Cardiac muscle cell (in vitro differentiated cells and primary cell): Measurements from ENCODE around the gene MYRFL. TPM values are rescaled to one million over a fixed set of nuclear protein-coding genes. Genes with fewer than 3 reads are reported as not detected.
"Not testable (repeated sequence)": the region's sequence is repeated elsewhere in the genome, so short reads cannot be mapped to it uniquely, and the experiment has no call there.

Experiments
- DNase-seq, 2 donors: peaks; one replicate each; pipeline versions ENCODE4 v3.0.0 to v3.0.0-alpha.2; 2010 to 2017; ENCODE audit warnings: low read depth in 1 of 2, low spot score in 1 of 2
- H3K27ac ChIP-seq: fragments of 200-600 bp; sonication (generic); 2 replicates; pipeline ENCODE4 v1.5.1; 2016
- H3K27me3 ChIP-seq: fragments of 200-600 bp; sonication (generic); 2 replicates; pipeline ENCODE4 v1.6.0; 2016; ENCODE audit warnings: control low read depth
- H3K36me3 ChIP-seq: fragments of 200-600 bp; sonication (generic); 2 replicates; pipeline ENCODE4 v1.5.1; 2016; ENCODE audit warnings: control low read depth
- H3K4me1 ChIP-seq: fragments of 200-600 bp; sonication (generic); 2 replicates; pipeline ENCODE4 v1.8.1; 2017; ENCODE audit warnings: low read depth, mild to moderate bottlenecking, mixed run types
- H3K4me3 ChIP-seq: fragments of 200-600 bp; sonication (generic); 2 replicates; pipeline ENCODE4 v1.5.1; 2016; ENCODE audit warnings: mild to moderate bottlenecking
- H3K9me3 ChIP-seq: fragments of 200-600 bp; sonication (generic); 2 replicates; pipeline ENCODE4 v1.5.1; 2017; ENCODE audit warnings: low read depth, mild to moderate bottlenecking, control low read depth
- polyA plus RNA-seq: library from polyadenylated mRNA; unstranded; fragments of >200 nt; fragmentation: Nextera tagmentation; extraction: Ambion mirVana; gene quantifications from 2 replicates; pipeline ENCODE4 v1.2.1, GENCODE V29; 2016
- total RNA-seq: library from RNA; depleted of rRNA; stranded (reverse); fragments of >200 nt; gene quantifications from 2 replicates; pipeline ENCODE4 v1.2.3, GENCODE V29; 2016
- TF ChIP-seq, protein P1 (sequence below): IDR thresholded peaks from 2 replicates; pipeline ENCODE4 v1.5.1; 2012; ENCODE audit warnings: low read depth, mild to moderate bottlenecking, low read length

MYRFL gene
- total and polyA plus RNA-seq, 2 experiments from 2014 or later: 2.2 to 3.5 TPM

GRCh38 chr12:69991690-69992288 is 166.8 kb downstream of the MYRFL start:
- TF ChIP-seq, protein P1, sequence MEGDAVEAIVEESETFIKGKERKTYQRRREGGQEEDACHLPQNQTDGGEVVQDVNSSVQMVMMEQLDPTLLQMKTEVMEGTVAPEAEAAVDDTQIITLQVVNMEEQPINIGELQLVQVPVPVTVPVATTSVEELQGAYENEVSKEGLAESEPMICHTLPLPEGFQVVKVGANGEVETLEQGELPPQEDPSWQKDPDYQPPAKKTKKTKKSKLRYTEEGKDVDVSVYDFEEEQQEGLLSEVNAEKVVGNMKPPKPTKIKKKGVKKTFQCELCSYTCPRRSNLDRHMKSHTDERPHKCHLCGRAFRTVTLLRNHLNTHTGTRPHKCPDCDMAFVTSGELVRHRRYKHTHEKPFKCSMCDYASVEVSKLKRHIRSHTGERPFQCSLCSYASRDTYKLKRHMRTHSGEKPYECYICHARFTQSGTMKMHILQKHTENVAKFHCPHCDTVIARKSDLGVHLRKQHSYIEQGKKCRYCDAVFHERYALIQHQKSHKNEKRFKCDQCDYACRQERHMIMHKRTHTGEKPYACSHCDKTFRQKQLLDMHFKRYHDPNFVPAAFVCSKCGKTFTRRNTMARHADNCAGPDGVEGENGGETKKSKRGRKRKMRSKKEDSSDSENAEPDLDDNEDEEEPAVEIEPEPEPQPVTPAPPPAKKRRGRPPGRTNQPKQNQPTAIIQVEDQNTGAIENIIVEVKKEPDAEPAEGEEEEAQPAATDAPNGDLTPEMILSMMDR: no peak
- no peaks in the 10 kb centered on the region for H3K36me3 ChIP-seq
- DNase-seq: no peak
- H3K4me1 ChIP-seq: peaks cover 13% of the 10 kb centered on the region
- no peaks in the 10 kb centered on the region for H3K9me3 ChIP-seq
- no peak overlapping the region for H3K4me3 ChIP-seq
- H3K27me3 ChIP-seq: no peaks in the 10 kb centered on the region
- no peak overlapping the region for H3K27ac ChIP-seq

- no peak overlapping the region for H3K4me3 ChIP-seq
- no peaks in the 10 kb centered on the region for H3K27me3 ChIP-seq
- peaks cover under 1% of the 10 kb centered on the region for H3K4me1 ChIP-seq
- TF ChIP-seq, protein P1: no peak
- H3K36me3 ChIP-seq: no peaks in the 10 kb centered on the region
- no peak overlapping the region for H3K27ac ChIP-seq
- DNase-seq: no peak
- H3K9me3 ChIP-seq: no peaks in the 10 kb centered on the region
These were observed 168.4 kb downstream of the MYRFL start for GRCh38 chr12:69993433-69993832.

- not testable (repeated sequence) for H3K4me3 ChIP-seq, H3K4me1 ChIP-seq, H3K9me3 ChIP-seq, DNase-seq, H3K27me3 ChIP-seq, H3K36me3 ChIP-seq, H3K27ac ChIP-seq
These were observed 169.1 kb downstream of the MYRFL start for GRCh38 chr12:69994086-69994485.

GRCh38 chr12:69994724-69995173 is 169.7 kb downstream of the MYRFL start:
- Histone ChIP-seq H3K4me3 (no peak overlapping the region), H3K36me3 (no peaks in the 10 kb centered on the region), H3K4me1 (no peaks in the 10 kb centered on the region), H3K9me3 (no peaks in the 10 kb centered on the region), H3K27me3 (no peaks in the 10 kb centered on the region), H3K27ac (no peak overlapping the region)
- peak in 1 of 2 donors; percentile 64 for DNase-seq
- TF ChIP-seq, protein P1: no peak

DNA sequence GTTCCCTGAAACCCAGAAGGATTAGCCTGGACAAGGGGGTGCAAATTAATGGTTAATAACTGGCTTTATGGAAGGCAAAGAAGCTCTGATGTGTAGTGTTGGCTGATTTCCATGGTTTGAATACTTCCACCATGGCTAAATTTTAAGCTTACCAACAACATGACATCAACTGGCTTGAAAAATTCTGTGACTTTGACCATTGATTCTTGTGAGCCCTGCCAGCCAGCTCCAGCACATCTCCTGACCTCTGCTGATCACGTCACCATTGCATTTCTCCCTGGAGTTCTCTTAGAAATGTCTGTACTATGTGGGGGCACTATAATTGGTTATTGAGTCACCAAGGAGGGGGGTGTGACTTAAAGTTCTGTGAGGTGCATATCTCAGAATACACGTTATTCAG is 171.2 kb downstream of the MYRFL start:
- DNase-seq: no peak
- Histone ChIP-seq H3K27me3 (no peaks in the 10 kb centered on the region), H3K27ac (no peak overlapping the region), H3K4me1 (no peaks in the 10 kb centered on the region), H3K9me3 (no peaks in the 10 kb centered on the region), H3K36me3 (no peaks in the 10 kb centered on the region), H3K4me3 (no peak overlapping the region)
- TF ChIP-seq, protein P1: no peak

- Histone ChIP-seq H3K4me3 (no peak overlapping the region), H3K27me3 (no peaks in the 10 kb centered on the region), H3K36me3 (no peaks in the 10 kb centered on the region), H3K27ac (no peak overlapping the region), H3K4me1 (no peaks in the 10 kb centered on the region), H3K9me3 (no peaks in the 10 kb centered on the region)
- no peak for DNase-seq
- TF ChIP-seq, protein P1: no peak
These were observed 171.7 kb downstream of the MYRFL start for GRCh38 chr12:69996722-69997121.
